Measurements from ENCODE around the gene BNIPL.

The BNIPL gene

DNA sequence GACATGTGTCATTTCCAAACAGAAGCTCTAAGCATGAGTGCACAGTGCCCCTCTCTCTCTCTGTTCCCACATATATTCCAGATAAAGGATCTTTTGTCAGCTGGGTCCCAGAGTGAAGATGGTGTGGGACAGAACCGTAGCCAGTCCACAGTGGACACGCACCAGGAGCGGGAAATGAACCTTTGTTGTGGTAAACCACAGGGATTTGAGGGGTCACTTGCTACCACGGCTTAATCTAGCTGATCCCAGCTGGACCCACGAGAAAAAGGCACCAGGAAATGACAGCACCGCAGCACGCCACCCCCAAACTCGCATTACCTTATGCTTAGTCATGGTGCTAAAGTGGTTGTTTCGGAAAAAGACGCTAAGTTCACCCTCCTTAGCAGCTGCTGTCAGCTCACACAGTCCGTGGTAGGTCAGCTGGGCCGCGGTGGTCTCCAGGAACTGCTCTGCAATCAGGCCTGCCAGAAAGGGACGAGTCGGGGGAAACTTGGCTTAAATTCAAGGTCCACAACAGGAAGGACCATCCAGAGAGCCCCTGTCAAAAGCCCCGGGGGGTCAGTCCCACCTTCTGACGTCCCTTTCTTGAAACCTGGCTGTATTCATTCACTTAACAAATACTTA, 37.2 kb upstream of the BNIPL start:
- DNase-seq (ENCODE audit: low read depth, low spot score), result no peak
- H3K36me3 ChIP-seq (ENCODE audit: insufficient read depth, low read length), result no peaks in the 10 kb centered on the region
- no peak overlapping the region for H3K9ac ChIP-seq (ENCODE audit: insufficient read length)
- no peak overlapping the region for H3K4me3 ChIP-seq
- no peak overlapping the region for H3K27ac ChIP-seq
- no peaks in the 10 kb centered on the region for H3K9me3 ChIP-seq (ENCODE audit: low read depth, low read length)
- TF ChIP-seq EZH2 (IDR thresholded peaks at IDR 0.05) (no peak), POLR2AphosphoS5 (IDR thresholded peaks at IDR 0.05; ENCODE audit: borderline replicate concordance, low read depth, low read length) (no peak), FOXP2 (optimal IDR thresholded peaks at IDR 0.05; ENCODE audit: control extremely low read depth, extremely low read length, insufficient read depth) (no peak)

- no peak overlapping the region for H3K4me3 ChIP-seq
- no peaks in the 10 kb centered on the region for H3K36me3 ChIP-seq (ENCODE audit: insufficient read depth, low read length)
- no peak for DNase-seq (ENCODE audit: low read depth, low spot score)
- H3K9ac ChIP-seq (ENCODE audit: insufficient read length), result no peak overlapping the region
- no peaks in the 10 kb centered on the region for H3K9me3 ChIP-seq (ENCODE audit: low read depth, low read length)
- TF ChIP-seq FOXP2 (optimal IDR thresholded peaks at IDR 0.05; ENCODE audit: control extremely low read depth, extremely low read length, insufficient read depth) (no peak), EZH2 (IDR thresholded peaks at IDR 0.05) (no peak), POLR2AphosphoS5 (IDR thresholded peaks at IDR 0.05; ENCODE audit: borderline replicate concordance, low read depth, low read length) (no peak)
- H3K27ac ChIP-seq, result no peak overlapping the region
These were observed 36.5 kb upstream of the BNIPL start for GRCh38 chr1:150999926-151000325.

DNA sequence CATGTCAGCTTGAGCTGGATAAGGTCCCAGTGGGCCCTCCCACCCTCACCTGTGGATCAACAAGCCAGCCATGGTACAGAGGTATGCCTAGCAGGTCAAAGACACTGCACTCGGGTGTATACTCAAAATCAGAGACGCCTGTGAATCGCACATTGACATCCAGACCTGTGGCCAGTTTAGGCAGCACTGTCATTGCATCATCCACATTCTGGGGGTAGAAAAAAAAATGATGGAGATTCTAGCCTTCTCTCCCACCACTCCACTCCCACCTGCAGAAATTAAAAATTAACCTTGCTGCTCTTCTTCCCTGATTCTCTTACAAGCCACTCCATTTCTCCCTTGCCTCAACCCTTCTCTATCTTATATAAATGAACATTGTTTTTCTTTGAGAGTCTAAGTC, 36.0 kb upstream of the BNIPL start:
- DNase-seq (ENCODE audit: low read depth, low spot score), result no peak
- H3K27ac ChIP-seq, result no peak overlapping the region
- no peak overlapping the region for H3K9ac ChIP-seq (ENCODE audit: insufficient read length)
- TF ChIP-seq EZH2 (IDR thresholded peaks at IDR 0.05) (no peak), POLR2AphosphoS5 (IDR thresholded peaks at IDR 0.05; ENCODE audit: borderline replicate concordance, low read depth, low read length) (no peak), FOXP2 (optimal IDR thresholded peaks at IDR 0.05; ENCODE audit: control extremely low read depth, extremely low read length, insufficient read depth) (no peak)
- no peaks in the 10 kb centered on the region for H3K9me3 ChIP-seq (ENCODE audit: low read depth, low read length)
- H3K36me3 ChIP-seq (ENCODE audit: insufficient read depth, low read length), result no peaks in the 10 kb centered on the region
- H3K4me3 ChIP-seq, result no peak overlapping the region

- Histone ChIP-seq H3K9ac (ENCODE audit: insufficient read length) (no peak overlapping the region), H3K9me3 (ENCODE audit: low read depth, low read length) (no peaks in the 10 kb centered on the region), H3K27ac (no peak overlapping the region), H3K4me3 (no peak overlapping the region), H3K36me3 (ENCODE audit: insufficient read depth, low read length) (no peaks in the 10 kb centered on the region)
- no peak for DNase-seq (ENCODE audit: low read depth, low spot score)
- TF ChIP-seq EZH2 (IDR thresholded peaks at IDR 0.05), result no peak
- no peak for TF ChIP-seq FOXP2 (optimal IDR thresholded peaks at IDR 0.05; ENCODE audit: control extremely low read depth, extremely low read length, insufficient read depth)
- TF ChIP-seq POLR2AphosphoS5 (IDR thresholded peaks at IDR 0.05; ENCODE audit: borderline replicate concordance, low read depth, low read length), result no peak
These were observed 34.8 kb upstream of the BNIPL start for GRCh38 chr1:151001602-151002001.

GRCh38 chr1:151002051-151002450, 34.3 kb upstream of the BNIPL start:
- TF ChIP-seq EZH2 (IDR thresholded peaks at IDR 0.05) (no peak), POLR2AphosphoS5 (IDR thresholded peaks at IDR 0.05; ENCODE audit: borderline replicate concordance, low read depth, low read length) (no peak), FOXP2 (optimal IDR thresholded peaks at IDR 0.05; ENCODE audit: control extremely low read depth, extremely low read length, insufficient read depth) (no peak)

GRCh38 chr1:151002611-151003010, 33.8 kb upstream of the BNIPL start:
- H3K4me3 ChIP-seq, result no peak overlapping the region
- TF ChIP-seq EZH2 (IDR thresholded peaks at IDR 0.05) (no peak), FOXP2 (optimal IDR thresholded peaks at IDR 0.05; ENCODE audit: control extremely low read depth, extremely low read length, insufficient read depth) (no peak), POLR2AphosphoS5 (IDR thresholded peaks at IDR 0.05; ENCODE audit: borderline replicate concordance, low read depth, low read length) (no peak)
- H3K36me3 ChIP-seq (ENCODE audit: insufficient read depth, low read length), result no peaks in the 10 kb centered on the region
- no peak overlapping the region for H3K9ac ChIP-seq (ENCODE audit: insufficient read length)
- no peak overlapping the region for H3K27ac ChIP-seq
- DNase-seq (ENCODE audit: low read depth, low spot score), result no peak
- no peaks in the 10 kb centered on the region for H3K9me3 ChIP-seq (ENCODE audit: low read depth, low read length)

More at GRCh38 chr1:151002051-151002450, 34.3 kb upstream of the BNIPL start:
- no peak overlapping the region for H3K9ac ChIP-seq (ENCODE audit: insufficient read length)
- H3K9me3 ChIP-seq (ENCODE audit: low read depth, low read length), result no peaks in the 10 kb centered on the region
- H3K27ac ChIP-seq, result no peak overlapping the region
- H3K4me3 ChIP-seq, result no peak overlapping the region
- H3K36me3 ChIP-seq (ENCODE audit: insufficient read depth, low read length), result no peaks in the 10 kb centered on the region
- DNase-seq (ENCODE audit: low read depth, low spot score), result no peak

GRCh38 chr1:151003180-151003579, 33.2 kb upstream of the BNIPL start:
- no peak for DNase-seq (ENCODE audit: low read depth, low spot score)
- Histone ChIP-seq H3K9ac (ENCODE audit: insufficient read length) (peak overlapping the region; percentile 53), H3K4me3 (no peak overlapping the region), H3K27ac (0 out of 2 replicates have a peak overlapping the region, but pooled peaks have one; percentile 9), H3K36me3 (ENCODE audit: insufficient read depth, low read length) (no peaks in the 10 kb centered on the region), H3K9me3 (ENCODE audit: low read depth, low read length) (no peaks in the 10 kb centered on the region)
- no peak for TF ChIP-seq EZH2 (IDR thresholded peaks at IDR 0.05)

DNA sequence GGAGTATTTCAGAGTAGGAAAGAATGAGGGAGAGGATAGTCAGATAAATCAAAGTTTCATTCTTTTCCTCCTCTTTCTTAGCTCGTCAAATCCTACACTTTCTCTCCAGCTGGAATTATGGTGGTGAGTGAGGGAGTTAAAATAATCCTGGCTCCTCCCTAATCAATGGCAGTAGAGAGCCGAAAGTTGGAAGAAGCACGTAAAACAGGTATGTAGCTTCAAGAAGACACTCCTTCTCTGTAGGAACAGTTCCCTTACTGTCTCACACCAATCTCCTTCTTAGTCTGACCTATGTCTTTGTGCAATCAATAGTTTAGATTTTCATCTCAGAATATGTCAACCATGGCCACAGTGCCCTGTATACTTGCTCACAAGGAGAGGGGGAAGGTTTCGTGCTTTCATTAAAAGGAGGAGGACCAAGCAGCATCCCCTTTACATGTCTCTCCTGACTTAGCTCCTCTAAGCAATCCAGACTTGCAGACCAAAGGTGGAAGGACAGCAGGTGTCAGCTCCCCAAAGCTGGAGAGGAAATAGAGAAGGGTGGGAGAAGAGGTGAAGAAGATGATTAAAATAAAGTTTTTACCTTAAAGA, 30.6 kb upstream of the BNIPL start:
- Histone ChIP-seq H3K9ac (ENCODE audit: insufficient read length) (peak overlapping the region; percentile 85), H3K9me3 (ENCODE audit: low read depth, low read length) (no peaks in the 10 kb centered on the region), H3K4me3 (peak overlapping the region; percentile 85), H3K36me3 (ENCODE audit: insufficient read depth, low read length) (no peaks in the 10 kb centered on the region), H3K27ac (peak overlapping the region; percentile 84; the same call in 1 of the 2 replicates)
- no peak for DNase-seq (ENCODE audit: low read depth, low spot score)
- no peak for TF ChIP-seq FOXP2 (optimal IDR thresholded peaks at IDR 0.05; ENCODE audit: control extremely low read depth, extremely low read length, insufficient read depth)
- no peak for TF ChIP-seq EZH2 (IDR thresholded peaks at IDR 0.05)
- TF ChIP-seq POLR2AphosphoS5 (IDR thresholded peaks at IDR 0.05; ENCODE audit: borderline replicate concordance, low read depth, low read length), result no peak
